ENCODE data around the gene CD200.
"Not testable (repeated sequence)": the region's sequence is repeated elsewhere in the genome, so short reads cannot be mapped to it uniquely, and the experiment has no call there.

CD200 gene

GRCh38 chr3:112395896-112396290 is 62.9 kb downstream of the CD200 start:
- Histone ChIP-seq H3K27ac (no peak overlapping the region), H2AFZ (no peak overlapping the region), H3K79me2 (no peaks in the 10 kb centered on the region), H3K36me3 (ENCODE audit: control insufficient read depth, insufficient read depth, low read length) (no peaks in the 10 kb centered on the region), H3K9me3 (ENCODE audit: control insufficient read depth, low read length) (no peaks in the 10 kb centered on the region), H3K4me2 (ENCODE audit: low read length) (no peak overlapping the region), H3K9ac (no peak overlapping the region), H3K4me3 (ENCODE audit: low read depth, low read length) (no peak overlapping the region), H3K27me3 (ENCODE audit: control insufficient read depth, insufficient read depth, low read length) (no peaks in the 10 kb centered on the region), H3K4me1 (no peaks in the 10 kb centered on the region)
- no peak for TF ChIP-seq CTCF (IDR thresholded peaks at IDR 0.05)

- Histone ChIP-seq H2AFZ (no peak overlapping the region), H3K9ac (no peak overlapping the region), H3K4me2 (ENCODE audit: low read length) (no peak overlapping the region), H3K4me3 (ENCODE audit: low read depth, low read length) (no peak overlapping the region), H3K27ac (no peak overlapping the region), H3K27me3 (ENCODE audit: control insufficient read depth, insufficient read depth, low read length) (no peaks in the 10 kb centered on the region), H3K9me3 (ENCODE audit: control insufficient read depth, low read length) (no peaks in the 10 kb centered on the region), H3K36me3 (ENCODE audit: control insufficient read depth, insufficient read depth, low read length) (no peaks in the 10 kb centered on the region), H3K79me2 (no peaks in the 10 kb centered on the region), H3K4me1 (no peaks in the 10 kb centered on the region)
- TF ChIP-seq CTCF (IDR thresholded peaks at IDR 0.05), result no peak
These were observed 64.6 kb downstream of the CD200 start for GRCh38 chr3:112397556-112397955.

DNA sequence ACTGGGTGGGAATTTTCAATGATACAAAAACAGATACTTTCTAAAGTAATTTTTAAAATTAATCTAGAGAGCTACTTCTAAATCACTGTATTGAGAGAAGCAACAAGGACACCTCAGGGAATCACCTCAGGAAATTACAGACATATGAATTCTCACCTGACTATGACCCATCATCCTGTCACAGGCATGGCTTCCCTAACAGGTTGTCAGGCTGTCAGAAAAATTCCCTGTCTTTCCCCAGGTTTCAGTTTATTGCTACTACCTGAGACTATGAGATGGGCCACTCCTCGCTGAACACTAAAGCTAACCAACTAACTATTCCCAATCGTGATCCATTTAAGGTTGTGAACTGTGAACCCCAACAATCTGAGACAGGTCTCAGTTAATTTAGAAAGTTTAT is 66.1 kb downstream of the CD200 start:
- Histone ChIP-seq H3K36me3 (ENCODE audit: control insufficient read depth, insufficient read depth, low read length) (no peaks in the 10 kb centered on the region), H3K4me2 (ENCODE audit: low read length) (no peak overlapping the region), H3K9ac (no peak overlapping the region), H3K27me3 (ENCODE audit: control insufficient read depth, insufficient read depth, low read length) (no peaks in the 10 kb centered on the region), H3K27ac (no peak overlapping the region), H3K4me1 (no peaks in the 10 kb centered on the region), H3K4me3 (ENCODE audit: low read depth, low read length) (no peak overlapping the region), H3K79me2 (no peaks in the 10 kb centered on the region), H3K9me3 (ENCODE audit: control insufficient read depth, low read length) (no peaks in the 10 kb centered on the region), H2AFZ (no peak overlapping the region)
- TF ChIP-seq CTCF (IDR thresholded peaks at IDR 0.05), result no peak

DNA sequence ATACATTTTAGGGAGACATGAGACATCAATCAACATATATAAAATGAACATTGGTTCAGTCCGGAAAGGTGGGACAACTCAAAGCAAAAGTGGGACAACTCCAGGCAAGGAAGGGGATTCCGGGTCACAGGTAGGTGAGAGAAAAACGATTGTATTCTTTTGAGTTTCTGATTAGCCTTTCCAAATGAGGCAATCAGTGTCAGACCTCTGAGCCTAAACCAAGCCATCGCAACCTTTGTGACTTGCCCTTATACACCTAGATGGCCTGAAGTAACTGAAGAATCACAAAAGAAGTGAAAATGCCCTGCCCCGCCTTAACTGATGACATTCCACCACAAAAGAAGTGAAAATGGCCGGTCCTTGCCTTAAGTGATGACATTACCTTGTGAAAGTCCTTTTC is 66.6 kb downstream of the CD200 start:
- not testable (repeated sequence) for H2AFZ ChIP-seq; H3K27me3 ChIP-seq (ENCODE audit: control insufficient read depth, insufficient read depth, low read length); H3K79me2 ChIP-seq; H3K9ac ChIP-seq; H3K36me3 ChIP-seq (ENCODE audit: control insufficient read depth, insufficient read depth, low read length); H3K27ac ChIP-seq; H3K4me2 ChIP-seq (ENCODE audit: low read length); H3K4me1 ChIP-seq; H3K9me3 ChIP-seq (ENCODE audit: control insufficient read depth, low read length); H3K4me3 ChIP-seq (ENCODE audit: low read depth, low read length)

- H3K4me1 ChIP-seq; H3K27me3 ChIP-seq (ENCODE audit: control insufficient read depth, insufficient read depth, low read length); H3K36me3 ChIP-seq (ENCODE audit: control insufficient read depth, insufficient read depth, low read length); H3K79me2 ChIP-seq; H3K4me2 ChIP-seq (ENCODE audit: low read length); H3K9ac ChIP-seq; H3K27ac ChIP-seq; H2AFZ ChIP-seq; H3K9me3 ChIP-seq (ENCODE audit: control insufficient read depth, low read length); H3K4me3 ChIP-seq (ENCODE audit: low read depth, low read length): not testable (repeated sequence)
These were observed 67.4 kb downstream of the CD200 start for GRCh38 chr3:112400317-112400716.

- no peak overlapping the region for H3K27ac ChIP-seq
These were observed 68.7 kb downstream of the CD200 start for GRCh38 chr3:112401617-112402016.

More at GRCh38 chr3:112401617-112402016, 68.7 kb downstream of the CD200 start:
- Histone ChIP-seq H2AFZ (no peak overlapping the region), H3K4me3 (ENCODE audit: low read depth, low read length) (no peak overlapping the region), H3K27me3 (ENCODE audit: control insufficient read depth, insufficient read depth, low read length) (no peaks in the 10 kb centered on the region), H3K9me3 (ENCODE audit: control insufficient read depth, low read length) (no peaks in the 10 kb centered on the region), H3K36me3 (ENCODE audit: control insufficient read depth, insufficient read depth, low read length) (no peaks in the 10 kb centered on the region), H3K4me2 (ENCODE audit: low read length) (no peak overlapping the region), H3K79me2 (no peaks in the 10 kb centered on the region), H3K4me1 (no peaks in the 10 kb centered on the region), H3K9ac (no peak overlapping the region)
- TF ChIP-seq CTCF (IDR thresholded peaks at IDR 0.05), result no peak
